Measurements from ENCODE around the gene CAMTA1. TPM values are rescaled to one million over a fixed set of nuclear protein-coding genes. Genes with fewer than 3 reads are reported as not detected.

The CAMTA1 gene
- total and polyA plus RNA-seq, 9 of the 15 experiments (the other 6 are each of a cell fraction or from before 2014, with no cell fraction given): 43.9 to 161 (median 65.9) TPM

DNA sequence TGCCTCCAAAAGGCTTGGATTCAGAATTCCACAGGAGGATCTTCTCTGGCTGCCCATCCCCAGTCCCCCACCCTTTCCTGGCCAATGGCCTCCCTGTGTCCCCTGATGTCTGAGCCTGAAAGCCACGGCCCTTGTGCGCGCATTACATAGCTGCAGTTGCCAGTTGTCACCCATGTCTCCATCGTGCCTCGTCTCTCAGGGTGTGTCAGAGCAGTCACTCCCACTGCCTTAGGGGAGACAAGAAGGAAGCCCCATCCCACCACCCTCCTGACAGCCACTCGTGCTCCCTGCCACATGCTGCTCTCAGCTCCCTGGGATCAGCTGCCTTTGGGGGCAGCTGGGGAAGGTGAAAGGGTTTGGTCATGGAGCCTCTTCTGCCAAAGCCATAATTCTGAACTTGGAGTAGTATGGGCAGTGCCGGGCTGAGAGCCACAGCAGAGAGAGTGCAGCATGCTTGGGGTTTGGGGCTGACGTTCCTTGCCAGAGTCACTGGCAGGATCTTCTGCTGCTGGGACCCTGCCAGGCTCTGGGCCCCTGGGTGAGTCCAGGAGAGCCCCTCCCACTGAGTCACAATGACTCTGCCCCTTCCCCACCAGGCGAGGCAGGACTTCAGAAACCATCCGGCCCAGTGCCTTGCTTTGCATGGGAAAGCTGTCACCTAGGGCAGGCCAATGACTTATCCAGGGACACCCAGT, 700.0 kb downstream of the CAMTA1 start (continued):
- TF ChIP-seq, protein P1, sequence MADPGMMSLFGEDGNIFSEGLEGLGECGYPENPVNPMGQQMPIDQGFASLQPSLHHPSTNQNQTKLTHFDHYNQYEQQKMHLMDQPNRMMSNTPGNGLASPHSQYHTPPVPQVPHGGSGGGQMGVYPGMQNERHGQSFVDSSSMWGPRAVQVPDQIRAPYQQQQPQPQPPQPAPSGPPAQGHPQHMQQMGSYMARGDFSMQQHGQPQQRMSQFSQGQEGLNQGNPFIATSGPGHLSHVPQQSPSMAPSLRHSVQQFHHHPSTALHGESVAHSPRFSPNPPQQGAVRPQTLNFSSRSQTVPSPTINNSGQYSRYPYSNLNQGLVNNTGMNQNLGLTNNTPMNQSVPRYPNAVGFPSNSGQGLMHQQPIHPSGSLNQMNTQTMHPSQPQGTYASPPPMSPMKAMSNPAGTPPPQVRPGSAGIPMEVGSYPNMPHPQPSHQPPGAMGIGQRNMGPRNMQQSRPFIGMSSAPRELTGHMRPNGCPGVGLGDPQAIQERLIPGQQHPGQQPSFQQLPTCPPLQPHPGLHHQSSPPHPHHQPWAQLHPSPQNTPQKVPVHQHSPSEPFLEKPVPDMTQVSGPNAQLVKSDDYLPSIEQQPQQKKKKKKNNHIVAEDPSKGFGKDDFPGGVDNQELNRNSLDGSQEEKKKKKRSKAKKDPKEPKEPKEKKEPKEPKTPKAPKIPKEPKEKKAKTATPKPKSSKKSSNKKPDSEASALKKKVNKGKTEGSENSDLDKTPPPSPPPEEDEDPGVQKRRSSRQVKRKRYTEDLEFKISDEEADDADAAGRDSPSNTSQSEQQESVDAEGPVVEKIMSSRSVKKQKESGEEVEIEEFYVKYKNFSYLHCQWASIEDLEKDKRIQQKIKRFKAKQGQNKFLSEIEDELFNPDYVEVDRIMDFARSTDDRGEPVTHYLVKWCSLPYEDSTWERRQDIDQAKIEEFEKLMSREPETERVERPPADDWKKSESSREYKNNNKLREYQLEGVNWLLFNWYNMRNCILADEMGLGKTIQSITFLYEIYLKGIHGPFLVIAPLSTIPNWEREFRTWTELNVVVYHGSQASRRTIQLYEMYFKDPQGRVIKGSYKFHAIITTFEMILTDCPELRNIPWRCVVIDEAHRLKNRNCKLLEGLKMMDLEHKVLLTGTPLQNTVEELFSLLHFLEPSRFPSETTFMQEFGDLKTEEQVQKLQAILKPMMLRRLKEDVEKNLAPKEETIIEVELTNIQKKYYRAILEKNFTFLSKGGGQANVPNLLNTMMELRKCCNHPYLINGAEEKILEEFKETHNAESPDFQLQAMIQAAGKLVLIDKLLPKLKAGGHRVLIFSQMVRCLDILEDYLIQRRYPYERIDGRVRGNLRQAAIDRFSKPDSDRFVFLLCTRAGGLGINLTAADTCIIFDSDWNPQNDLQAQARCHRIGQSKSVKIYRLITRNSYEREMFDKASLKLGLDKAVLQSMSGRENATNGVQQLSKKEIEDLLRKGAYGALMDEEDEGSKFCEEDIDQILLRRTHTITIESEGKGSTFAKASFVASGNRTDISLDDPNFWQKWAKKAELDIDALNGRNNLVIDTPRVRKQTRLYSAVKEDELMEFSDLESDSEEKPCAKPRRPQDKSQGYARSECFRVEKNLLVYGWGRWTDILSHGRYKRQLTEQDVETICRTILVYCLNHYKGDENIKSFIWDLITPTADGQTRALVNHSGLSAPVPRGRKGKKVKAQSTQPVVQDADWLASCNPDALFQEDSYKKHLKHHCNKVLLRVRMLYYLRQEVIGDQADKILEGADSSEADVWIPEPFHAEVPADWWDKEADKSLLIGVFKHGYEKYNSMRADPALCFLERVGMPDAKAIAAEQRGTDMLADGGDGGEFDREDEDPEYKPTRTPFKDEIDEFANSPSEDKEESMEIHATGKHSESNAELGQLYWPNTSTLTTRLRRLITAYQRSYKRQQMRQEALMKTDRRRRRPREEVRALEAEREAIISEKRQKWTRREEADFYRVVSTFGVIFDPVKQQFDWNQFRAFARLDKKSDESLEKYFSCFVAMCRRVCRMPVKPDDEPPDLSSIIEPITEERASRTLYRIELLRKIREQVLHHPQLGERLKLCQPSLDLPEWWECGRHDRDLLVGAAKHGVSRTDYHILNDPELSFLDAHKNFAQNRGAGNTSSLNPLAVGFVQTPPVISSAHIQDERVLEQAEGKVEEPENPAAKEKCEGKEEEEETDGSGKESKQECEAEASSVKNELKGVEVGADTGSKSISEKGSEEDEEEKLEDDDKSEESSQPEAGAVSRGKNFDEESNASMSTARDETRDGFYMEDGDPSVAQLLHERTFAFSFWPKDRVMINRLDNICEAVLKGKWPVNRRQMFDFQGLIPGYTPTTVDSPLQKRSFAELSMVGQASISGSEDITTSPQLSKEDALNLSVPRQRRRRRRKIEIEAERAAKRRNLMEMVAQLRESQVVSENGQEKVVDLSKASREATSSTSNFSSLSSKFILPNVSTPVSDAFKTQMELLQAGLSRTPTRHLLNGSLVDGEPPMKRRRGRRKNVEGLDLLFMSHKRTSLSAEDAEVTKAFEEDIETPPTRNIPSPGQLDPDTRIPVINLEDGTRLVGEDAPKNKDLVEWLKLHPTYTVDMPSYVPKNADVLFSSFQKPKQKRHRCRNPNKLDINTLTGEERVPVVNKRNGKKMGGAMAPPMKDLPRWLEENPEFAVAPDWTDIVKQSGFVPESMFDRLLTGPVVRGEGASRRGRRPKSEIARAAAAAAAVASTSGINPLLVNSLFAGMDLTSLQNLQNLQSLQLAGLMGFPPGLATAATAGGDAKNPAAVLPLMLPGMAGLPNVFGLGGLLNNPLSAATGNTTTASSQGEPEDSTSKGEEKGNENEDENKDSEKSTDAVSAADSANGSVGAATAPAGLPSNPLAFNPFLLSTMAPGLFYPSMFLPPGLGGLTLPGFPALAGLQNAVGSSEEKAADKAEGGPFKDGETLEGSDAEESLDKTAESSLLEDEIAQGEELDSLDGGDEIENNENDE (IDR thresholded peaks at IDR 0.05; ENCODE audit: low read depth, low read length): no peak
